Activated T-helper 1 cell treated with anti-CD3 and anti-CD28 coated beads, Interleukin-12 subunit alpha, Interleukin-12 subunit beta, Interleukin-2, Interleukin-4 antibody, amounts not matched to agents 30 ng/mL and 10 ng/mL and 1 ng/mL, durations not matched to agents 14 hours and 24 hours and 36 hours (primary cell): ENCODE results near the gene CITED1. TPM values are rescaled to one million over a fixed set of nuclear protein-coding genes. Genes with fewer than 3 reads are reported as not detected.
"Not testable (repeated sequence)": the region's sequence is repeated elsewhere in the genome, so short reads cannot be mapped to it uniquely, and the experiment has no call there.

Source experiments
- DNase-seq: peaks from one replicate; pipeline ENCODE4 v3.0.0; 2021; ENCODE audit warnings: low spot score
- H3K27ac Mint-ChIP-seq: one replicate; pipeline ENCODE4 v1.8.0; 2021; ENCODE audit warnings: mild to moderate bottlenecking, mixed read lengths
- H3K27me3 Mint-ChIP-seq: one replicate; pipeline ENCODE4 v1.8.0; 2022; ENCODE audit warnings: mild to moderate bottlenecking, moderate library complexity, mixed read lengths; ENCODE audit not compliant: insufficient read depth
- H3K36me3 Mint-ChIP-seq: one replicate; pipeline ENCODE4 v1.8.0; 2021; ENCODE audit warnings: low read depth, mixed read lengths
- H3K4me1 Mint-ChIP-seq: one replicate; pipeline ENCODE4 v1.8.0; 2021; ENCODE audit warnings: low read depth, mixed read lengths
- H3K4me3 Mint-ChIP-seq: one replicate; pipeline ENCODE4 v1.8.0; 2021; ENCODE audit warnings: mild to moderate bottlenecking, moderate library complexity, mixed read lengths
- H3K9me3 Mint-ChIP-seq: one replicate; pipeline ENCODE4 v1.8.0; 2021; ENCODE audit warnings: mixed read lengths
- intact Hi-C: fragments of 100-400 bp; cut with micrococcal nuclease; formaldehyde crosslinking; loops from one replicate; pipeline ENCODE4 v1.15.1; 2024
- total RNA-seq: library from RNA; stranded (reverse); gene quantifications from 2 replicates; pipeline ENCODE4 v1.2.3, GENCODE V29; 2022

The CITED1 gene
- total RNA-seq: 0.78 TPM in 1 of 2 replicates, not detected in the other

GRCh38 chrX:72305286-72306084 is at the start of gene CITED1:
Gene CITED1 (minus strand): TSS chrX:72305914. CDS start chrX:72302869, 3,045 bp downstream.
- H3K27ac Mint-ChIP-seq: no peak within 1 kb of the TSS
- H3K27me3 Mint-ChIP-seq: peaks cover 52% of the 10 kb centered on the region
- H3K36me3 Mint-ChIP-seq: no peaks in the 10 kb centered on the region
- no peaks in the 10 kb centered on the region for H3K9me3 Mint-ChIP-seq
- intact Hi-C loops: loop anchor here (5.0 kb wide), 2 partner anchors 317 to 407 kb away; partner anchors contain the start of gene PHKA1
- DNase-seq: no peak
- peak within 1 kb of the TSS; percentile 83 for H3K4me3 Mint-ChIP-seq
- H3K4me1 Mint-ChIP-seq: peaks cover 24% of the 10 kb centered on the region

- Mint-ChIP-seq H3K36me3 (peaks cover 8% of the 10 kb centered on the region), H3K27ac (no peak overlapping the region), H3K4me1 (peaks cover 25% of the 10 kb centered on the region), H3K4me3 (no peak overlapping the region), H3K9me3 (no peaks in the 10 kb centered on the region), H3K27me3 (no peaks in the 10 kb centered on the region)
- DNase-seq: no peak
- intact Hi-C loops: no loop called here
Observed at GRCh38 chrX:72352786-72353185, 47.1 kb upstream of the CITED1 start.

- Mint-ChIP-seq H3K9me3 (no peaks in the 10 kb centered on the region), H3K4me3 (no peak overlapping the region), H3K36me3 (peaks cover 8% of the 10 kb centered on the region), H3K4me1 (peaks cover 25% of the 10 kb centered on the region), H3K27me3 (no peaks in the 10 kb centered on the region), H3K27ac (no peak overlapping the region)
- DNase-seq: no peak
- intact Hi-C loops: no loop called here
Observed at GRCh38 chrX:72351606-72352334, 46.1 kb upstream of the CITED1 start.

GRCh38 chrX:72349190-72349589 is 43.5 kb upstream of the CITED1 start:
- Mint-ChIP-seq H3K9me3 (no peaks in the 10 kb centered on the region), H3K27ac (peak overlapping the region; percentile 82), H3K4me3 (peak overlapping the region; percentile 59), H3K4me1 (peaks cover 25% of the 10 kb centered on the region), H3K27me3 (no peaks in the 10 kb centered on the region), H3K36me3 (peaks cover 8% of the 10 kb centered on the region)
- intact Hi-C loops: loop anchor here (2.0 to 5.0 kb wide), 3 partner anchors 40 to 366 kb away; partner anchors contain the start of genes PHKA1 and RPS4X
- peak; percentile 0 for DNase-seq

- no peak for DNase-seq
- intact Hi-C loops: loop anchor here (1.0 to 5.0 kb wide), 4 partner anchors 40 to 366 kb away; partner anchors contain the start of genes PHKA1 and RPS4X
- H3K9me3 Mint-ChIP-seq: no peaks in the 10 kb centered on the region
- H3K27ac Mint-ChIP-seq: peak overlapping the region; percentile 65
- peaks cover 8% of the 10 kb centered on the region for H3K36me3 Mint-ChIP-seq
- peaks cover 25% of the 10 kb centered on the region for H3K4me1 Mint-ChIP-seq
- no peaks in the 10 kb centered on the region for H3K27me3 Mint-ChIP-seq
- peak overlapping the region; percentile 59 for H3K4me3 Mint-ChIP-seq
Observed at GRCh38 chrX:72348247-72348979, 42.7 kb upstream of the CITED1 start.

- Mint-ChIP-seq H3K4me3 (no peak overlapping the region), H3K4me1 (peaks cover 25% of the 10 kb centered on the region), H3K27ac (no peak overlapping the region), H3K36me3 (peaks cover 8% of the 10 kb centered on the region), H3K27me3 (no peaks in the 10 kb centered on the region), H3K9me3 (no peaks in the 10 kb centered on the region)
- no peak for DNase-seq
- intact Hi-C loops: loop anchor here (5.0 kb wide), 1 partner anchor 70 kb away; the partner anchor contains the start of gene RPS4X
Observed at GRCh38 chrX:72347366-72347765, 41.7 kb upstream of the CITED1 start.

GRCh38 chrX:72346302-72346949 is 40.7 kb upstream of the CITED1 start:
- Mint-ChIP-seq H3K4me3 (no peak overlapping the region), H3K27me3 (no peaks in the 10 kb centered on the region), H3K9me3 (no peaks in the 10 kb centered on the region), H3K27ac (no peak overlapping the region), H3K4me1 (peaks cover 18% of the 10 kb centered on the region), H3K36me3 (peaks cover 4% of the 10 kb centered on the region)
- DNase-seq: no peak
- intact Hi-C loops: loop anchor here (5.0 kb wide), 1 partner anchor 69 kb away; the partner anchor contains the start of gene RPS4X

GRCh38 chrX:72340626-72341025 is 34.9 kb upstream of the CITED1 start:
- Mint-ChIP-seq H3K27me3 (no peaks in the 10 kb centered on the region), H3K4me3 (no peak overlapping the region), H3K4me1 (no peaks in the 10 kb centered on the region), H3K27ac (no peak overlapping the region), H3K36me3 (peaks cover 2% of the 10 kb centered on the region), H3K9me3 (no peaks in the 10 kb centered on the region)
- no peak for DNase-seq
- intact Hi-C loops: no loop called here

GRCh38 chrX:72340041-72340440 is 34.3 kb upstream of the CITED1 start:
- Mint-ChIP-seq H3K9me3 (no peaks in the 10 kb centered on the region), H3K4me3 (no peak overlapping the region), H3K27ac (no peak overlapping the region), H3K4me1 (no peaks in the 10 kb centered on the region), H3K36me3 (peaks cover 2% of the 10 kb centered on the region), H3K27me3 (no peaks in the 10 kb centered on the region)
- DNase-seq: no peak
- intact Hi-C loops: no loop called here

- H3K36me3 Mint-ChIP-seq: peaks cover 8% of the 10 kb centered on the region
- no peak for DNase-seq
- no peak overlapping the region for H3K27ac Mint-ChIP-seq
- H3K27me3 Mint-ChIP-seq: no peaks in the 10 kb centered on the region
- H3K4me3 Mint-ChIP-seq: no peak overlapping the region
- H3K4me1 Mint-ChIP-seq: no peaks in the 10 kb centered on the region
- H3K9me3 Mint-ChIP-seq: no peaks in the 10 kb centered on the region
- intact Hi-C loops: no loop called here
Observed at GRCh38 chrX:72330131-72330530, 24.4 kb upstream of the CITED1 start.

- no peaks in the 10 kb centered on the region for H3K9me3 Mint-ChIP-seq
- intact Hi-C loops: no loop called here
- H3K36me3 Mint-ChIP-seq: peaks cover 6% of the 10 kb centered on the region
- DNase-seq: no peak
- H3K27ac Mint-ChIP-seq: no peak overlapping the region
- H3K4me3 Mint-ChIP-seq: no peak overlapping the region
- no peaks in the 10 kb centered on the region for H3K4me1 Mint-ChIP-seq
- H3K27me3 Mint-ChIP-seq: peaks cover 2% of the 10 kb centered on the region
Observed at GRCh38 chrX:72326605-72327300, 21.0 kb upstream of the CITED1 start.

GRCh38 chrX:72319651-72320050 is 13.9 kb upstream of the CITED1 start:
- H3K4me1 Mint-ChIP-seq, H3K27me3 Mint-ChIP-seq, DNase-seq, H3K27ac Mint-ChIP-seq, H3K36me3 Mint-ChIP-seq, intact Hi-C loops, H3K9me3 Mint-ChIP-seq, H3K4me3 Mint-ChIP-seq: not testable (repeated sequence)
